HG03159 (cell line): ENCODE measurements around the gene SURF6.
A peak's percentile ranks its signal among the peaks of the same experiment; 100 is the strongest.
"Not testable (repeated sequence)": the region's sequence is repeated elsewhere in the genome, so short reads cannot be mapped to it uniquely, and the experiment has no call there.

Experiments
- ATAC-seq: cut with Tn5 transposase; IDR thresholded peaks from one replicate; pipeline ENCODE4 v1.9.1; 2021; ENCODE audit warnings: mild to moderate bottlenecking, moderate library complexity; ENCODE audit not compliant: unreplicated experiment

Gene SURF6

GRCh38 chr9:133335924-133336811, at the start of gene SURF6:
Gene SURF6, minus strand, starts transcription at chr9:133336188. Its CDS starts 56 bp downstream, at chr9:133336132.
- ATAC-seq = peak; percentile 81

GRCh38 chr9:133385452-133385851, 49.5 kb upstream of the SURF6 start:
- ATAC-seq = no peak

GRCh38 chr9:133384736-133385321, 48.8 kb upstream of the SURF6 start:
- ATAC-seq = no peak

GRCh38 chr9:133383438-133383837, 47.5 kb upstream of the SURF6 start:
- no peak for ATAC-seq

GRCh38 chr9:133382507-133383141, 46.6 kb upstream of the SURF6 start:
- ATAC-seq = no peak

- no peak for ATAC-seq
These were observed 44.7 kb upstream of the SURF6 start for GRCh38 chr9:133380734-133381133.

- no peak for ATAC-seq
These were observed 43.4 kb upstream of the SURF6 start for GRCh38 chr9:133379153-133380086.

GRCh38 chr9:133378408-133378962, 42.5 kb upstream of the SURF6 start:
- no peak for ATAC-seq

- ATAC-seq = no peak
These were observed 41.8 kb upstream of the SURF6 start for GRCh38 chr9:133377721-133378216.

- not testable (repeated sequence) for ATAC-seq
These were observed 41.3 kb upstream of the SURF6 start for GRCh38 chr9:133377280-133377679.

- ATAC-seq = peak; percentile 90
These were observed 40.0 kb upstream of the SURF6 start, which contains the start of the genes STKLD1 and SURF4 for GRCh38 chr9:133375724-133376654. Gene STKLD1, plus strand, starts transcription at chr9:133376366. Its CDS starts 108 bp downstream, at chr9:133376474. Gene SURF4, minus strand, starts transcription at chr9:133376060. Its CDS starts 91 bp downstream, at chr9:133375969.

- ATAC-seq = peak; percentile 9
These were observed 39.2 kb upstream of the SURF6 start for GRCh38 chr9:133375116-133375723.

GRCh38 chr9:133374612-133375115, 38.7 kb upstream of the SURF6 start:
- ATAC-seq = no peak

GRCh38 chr9:133372144-133372543, 36.2 kb upstream of the SURF6 start:
- ATAC-seq = no peak

GRCh38 chr9:133371261-133371711, 35.3 kb upstream of the SURF6 start:
- no peak for ATAC-seq

- no peak for ATAC-seq
These were observed 34.7 kb upstream of the SURF6 start for GRCh38 chr9:133370685-133371084.

- ATAC-seq = no peak
These were observed 33.9 kb upstream of the SURF6 start for GRCh38 chr9:133369933-133370332.

GRCh38 chr9:133369422-133369821, 33.4 kb upstream of the SURF6 start:
- no peak for ATAC-seq
